Fibroblast of lung (primary cell): ENCODE data around the gene ZNF177.

ENCODE experiments used
- EZH2 ChIP-seq: IDR thresholded peaks from 2 replicates; pipeline ENCODE4 v1.5.1; 2012; ENCODE audit warnings: low read length, control low read depth, mild to moderate bottlenecking; ENCODE audit errors: missing control alignments
- TF ChIP-seq, protein P1 (sequence below), 2 donors: IDR thresholded peaks in 1 of 2; conservative IDR thresholded peaks in 1 of 2; 1 replicate in 1 of 2; 2 replicates in 1 of 2; pipeline ENCODE4 v1.5.1; 2011 to 2012; ENCODE audit warnings: low read length in 2 of 2, control low read depth in 1 of 2, inconsistent platforms in 1 of 2, low read depth in 1 of 2, mild to moderate bottlenecking in 1 of 2

DNA sequence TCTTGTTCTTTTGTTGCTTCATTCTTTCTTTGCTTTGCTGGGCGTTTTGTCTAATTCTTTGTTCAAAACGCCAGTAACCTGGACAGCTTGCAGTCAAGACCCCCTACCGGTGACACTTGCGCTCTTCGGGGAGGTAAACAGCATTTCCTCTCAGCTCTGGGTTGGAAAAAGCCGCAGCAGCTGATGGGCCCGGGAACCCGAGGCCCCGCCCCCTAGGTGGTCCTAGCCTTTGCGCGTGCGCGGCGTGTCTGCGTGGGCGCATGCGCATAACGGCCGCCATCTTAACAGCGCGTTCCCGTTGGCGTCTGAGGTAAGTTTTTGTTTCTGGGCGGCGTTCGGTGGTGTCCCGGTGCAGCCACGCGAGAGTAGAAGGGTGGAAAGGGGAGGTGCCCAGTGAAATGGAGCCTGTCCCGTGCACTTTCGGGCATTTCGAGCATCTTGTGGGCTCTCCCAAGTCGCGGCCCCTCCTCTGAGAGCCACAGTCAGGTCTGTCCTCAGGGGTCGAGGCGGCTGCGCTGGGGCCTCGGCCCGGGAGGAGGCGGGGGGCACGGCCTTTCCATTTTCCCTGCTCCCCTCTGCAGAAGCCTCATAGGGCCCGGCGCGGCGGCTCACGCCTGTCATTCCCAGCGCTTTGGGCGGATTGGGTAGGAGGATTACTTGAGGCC is 38.8 kb upstream of the ZNF177 start, which contains the start of gene ZNF559:
- TF ChIP-seq EZH2 = no peak
- TF ChIP-seq, protein P1, sequence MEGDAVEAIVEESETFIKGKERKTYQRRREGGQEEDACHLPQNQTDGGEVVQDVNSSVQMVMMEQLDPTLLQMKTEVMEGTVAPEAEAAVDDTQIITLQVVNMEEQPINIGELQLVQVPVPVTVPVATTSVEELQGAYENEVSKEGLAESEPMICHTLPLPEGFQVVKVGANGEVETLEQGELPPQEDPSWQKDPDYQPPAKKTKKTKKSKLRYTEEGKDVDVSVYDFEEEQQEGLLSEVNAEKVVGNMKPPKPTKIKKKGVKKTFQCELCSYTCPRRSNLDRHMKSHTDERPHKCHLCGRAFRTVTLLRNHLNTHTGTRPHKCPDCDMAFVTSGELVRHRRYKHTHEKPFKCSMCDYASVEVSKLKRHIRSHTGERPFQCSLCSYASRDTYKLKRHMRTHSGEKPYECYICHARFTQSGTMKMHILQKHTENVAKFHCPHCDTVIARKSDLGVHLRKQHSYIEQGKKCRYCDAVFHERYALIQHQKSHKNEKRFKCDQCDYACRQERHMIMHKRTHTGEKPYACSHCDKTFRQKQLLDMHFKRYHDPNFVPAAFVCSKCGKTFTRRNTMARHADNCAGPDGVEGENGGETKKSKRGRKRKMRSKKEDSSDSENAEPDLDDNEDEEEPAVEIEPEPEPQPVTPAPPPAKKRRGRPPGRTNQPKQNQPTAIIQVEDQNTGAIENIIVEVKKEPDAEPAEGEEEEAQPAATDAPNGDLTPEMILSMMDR (conservative IDR thresholded peaks at IDR 0.05 in 1 of 2, IDR thresholded peaks at IDR 0.05 in 1 of 2; ENCODE audit: low read depth in 1 of 2, low read length in 2 of 2) = peak; percentile 11 to 38
